Coronary artery (tissue), 2 donors: Measurements from ENCODE around the gene ACSL3.

Experiments used
- DNase-seq: peaks from one replicate; pipeline ENCODE4 v3.0.0-alpha.2; 2017; ENCODE audit warnings: low spot score
- H3K27ac ChIP-seq, 2 donors: fragments of 200-600 bp; sonication (generic); one replicate each; pipeline ENCODE4 v1.5.1; 2016 to 2019
- H3K4me3 ChIP-seq: fragments of 200-600 bp; sonication (generic); 2 replicates; pipeline ENCODE4 v1.5.1; 2016; ENCODE audit warnings: mild to moderate bottlenecking, moderate library complexity
- CTCF ChIP-seq: fragments of 200-600 bp; sonication (generic); IDR thresholded peaks from one replicate; pipeline ENCODE4 v1.5.1; 2019; ENCODE audit warnings: antibody characterized with exemption

The ACSL3 gene

GRCh38 chr2:222860740-222861410, at the start of gene ACSL3:
Gene ACSL3, plus strand, starts transcription at chr2:222861036. Its CDS starts 47,737 bp downstream, at chr2:222908773.
- Histone ChIP-seq H3K4me3 (peak within 1 kb of the TSS; percentile 80), H3K27ac (peak within 1 kb of the TSS; percentile 96 to 98)
- no peak for TF ChIP-seq CTCF
- DNase-seq: peak; percentile 97

DNA sequence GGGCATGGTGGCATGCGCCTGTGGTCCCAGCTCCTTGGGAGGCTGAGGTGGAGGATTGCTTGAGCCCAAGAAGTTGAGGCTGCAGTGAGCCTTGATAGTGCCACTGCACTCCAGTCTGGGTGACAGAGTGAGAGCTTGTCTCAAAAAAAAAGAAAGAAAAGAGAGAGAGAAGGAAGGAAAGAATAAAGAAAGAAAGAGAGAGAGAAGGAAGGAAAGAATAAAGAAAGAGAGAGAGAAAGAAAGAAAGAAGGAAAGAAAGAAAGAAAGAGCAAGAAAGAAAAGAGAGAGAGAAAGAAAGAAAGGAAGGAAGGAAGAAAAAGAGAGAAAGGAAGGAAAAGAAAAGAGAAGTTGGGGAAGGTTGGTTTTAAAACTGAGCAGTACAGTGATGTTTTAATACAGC, 49.0 kb upstream of the ACSL3 start:
- H3K4me3 ChIP-seq: no peak overlapping the region
- DNase-seq: no peak
- no peak overlapping the region for H3K27ac ChIP-seq
- no peak for TF ChIP-seq CTCF

GRCh38 chr2:222813177-222813843, 47.5 kb upstream of the ACSL3 start:
- TF ChIP-seq CTCF: no peak
- Histone ChIP-seq H3K4me3 (no peak overlapping the region), H3K27ac (no peak overlapping the region)
- no peak for DNase-seq

DNA sequence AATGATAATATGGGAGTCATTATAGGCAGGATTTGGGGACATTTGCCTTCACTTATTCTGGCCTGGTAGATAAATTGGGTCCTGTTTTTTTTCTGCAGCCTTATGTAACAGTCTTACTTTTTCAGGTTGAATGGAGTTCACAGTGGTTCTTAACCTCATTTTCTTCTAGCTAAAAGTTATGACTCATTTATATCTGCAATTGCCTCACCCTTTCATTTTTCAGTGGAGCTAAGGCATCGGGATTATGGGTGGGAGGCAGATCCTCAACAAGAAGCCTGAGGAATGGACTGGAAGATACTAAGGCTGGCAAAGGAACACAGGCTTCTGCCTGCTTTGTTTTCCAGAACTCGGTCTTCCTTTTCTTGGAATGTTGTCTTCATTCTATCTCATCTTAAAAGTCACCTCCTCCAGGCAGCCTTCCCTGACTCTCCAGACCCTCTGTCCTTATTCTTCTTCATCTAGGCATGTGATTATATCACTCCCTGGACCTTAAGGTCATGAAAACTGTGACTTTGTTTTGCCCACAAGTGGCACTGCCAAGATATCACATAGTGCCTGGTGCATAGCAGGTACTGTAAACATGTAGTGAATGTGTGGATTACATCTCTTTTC, 41.0 kb upstream of the ACSL3 start:
- DNase-seq: no peak
- Histone ChIP-seq H3K4me3 (no peak overlapping the region), H3K27ac (no peak overlapping the region)
- no peak for TF ChIP-seq CTCF

DNA sequence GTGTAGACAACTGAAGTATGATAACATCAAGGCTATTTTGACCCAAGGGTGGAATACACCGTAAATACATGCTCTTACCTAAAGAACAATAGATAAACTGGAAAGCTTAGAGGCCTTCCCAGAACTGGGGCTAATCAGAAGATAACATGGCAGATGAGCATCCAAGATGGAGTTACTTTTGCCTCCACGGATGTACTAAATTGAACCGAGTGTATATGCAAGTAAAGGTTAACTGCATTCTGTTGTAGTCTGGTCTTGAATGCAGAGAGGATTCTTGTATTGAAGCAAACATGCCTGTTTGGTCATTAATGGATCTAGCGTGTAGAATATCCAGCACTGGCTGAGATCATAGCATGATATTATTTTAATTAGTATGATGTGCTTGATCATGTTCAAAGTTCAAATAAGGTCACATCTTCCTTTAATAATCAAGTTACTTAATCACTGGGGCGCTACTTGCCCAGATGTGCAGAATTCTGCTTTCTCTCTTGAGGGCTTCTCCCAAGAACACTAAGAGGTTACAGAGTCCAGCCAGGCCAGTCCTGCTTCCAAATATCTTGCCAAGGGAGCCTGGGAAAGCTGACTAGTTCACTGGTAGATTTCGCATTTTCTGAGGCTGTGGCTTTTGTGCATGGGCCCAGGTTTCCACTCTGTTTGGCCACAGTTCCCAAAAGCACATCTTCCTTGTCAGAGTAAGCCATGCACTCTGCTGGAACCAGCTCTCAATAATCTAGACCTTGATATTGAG, 37.5 kb upstream of the ACSL3 start:
- no peak for TF ChIP-seq CTCF
- no peak for DNase-seq

GRCh38 chr2:222825031-222825430, 35.8 kb upstream of the ACSL3 start:
- Histone ChIP-seq H3K27ac (no peak overlapping the region), H3K4me3 (no peak overlapping the region)
- no peak for DNase-seq
- no peak for TF ChIP-seq CTCF

More for the DNA sequence above, 37.5 kb upstream of the ACSL3 start:
- Histone ChIP-seq H3K27ac (no peak overlapping the region), H3K4me3 (no peak overlapping the region)
